Omental fat pad (tissue), 4 donors: ENCODE results near the gene FBXL4. TPM values are rescaled to one million over a fixed set of nuclear protein-coding genes. Genes with fewer than 3 reads are reported as not detected.

Experiments used
- ATAC-seq: fragments of 150-250 bp; one replicate; pipeline ENCODE4 v1.9.1; 2016; ENCODE audit warnings: mild to moderate bottlenecking, moderate library complexity; ENCODE audit not compliant: low FRiP score
- DNase-seq: peaks from one replicate; pipeline ENCODE4 v3.0.0-alpha.2; 2019; ENCODE audit warnings: low spot score
- CTCF ChIP-seq, 3 donors: fragments of 450-650 bp; IDR thresholded peaks; one replicate each; pipeline ENCODE4 v1.5.1; 2016 to 2017; ENCODE audit warnings: antibody characterized with exemption in 3 of 3, mild to moderate bottlenecking in 3 of 3, moderate library complexity in 2 of 3
- total RNA-seq, 4 donors: library from RNA; depleted of rRNA; stranded (reverse); fragments of >200 nt; gene quantifications; one replicate each; pipeline ENCODE4 v1.1.0, GENCODE V29; 2016

Gene FBXL4
- total RNA-seq, 4 donors from 2014 or later: 11.4 to 26.5 (median 20.9) TPM

GRCh38 chr6:98827295-98828159 lies 120.2 kb downstream of the FBXL4 start:
- DNase-seq (no peak), ATAC-seq (no peak)
- TF ChIP-seq CTCF (IDR thresholded peaks at IDR 0.05): no peak

- TF ChIP-seq CTCF (IDR thresholded peaks at IDR 0.05): no peak
- DNase-seq: no peak
- ATAC-seq: no peak
Measured at GRCh38 chr6:98825600-98826230, 122.0 kb downstream of the FBXL4 start.

- ATAC-seq (no peak), DNase-seq (no peak)
- no peak for TF ChIP-seq CTCF (IDR thresholded peaks at IDR 0.05)
Measured at GRCh38 chr6:98824902-98825599, 122.7 kb downstream of the FBXL4 start.

GRCh38 chr6:98824162-98824901 lies 123.4 kb downstream of the FBXL4 start:
- no peak for TF ChIP-seq CTCF (IDR thresholded peaks at IDR 0.05)
- no peak for DNase-seq
- no peak for ATAC-seq

- DNase-seq: no peak
- ATAC-seq: no peak
- no peak for TF ChIP-seq CTCF (IDR thresholded peaks at IDR 0.05)
Measured at GRCh38 chr6:98823428-98824161, 124.2 kb downstream of the FBXL4 start.

GRCh38 chr6:98821756-98822405 lies 125.9 kb downstream of the FBXL4 start:
- no peak for ATAC-seq
- TF ChIP-seq CTCF (IDR thresholded peaks at IDR 0.05): no peak
- DNase-seq: no peak
